Caco-2 (cell line): ENCODE data around the gene ZNF100. TPM values are rescaled to one million over a fixed set of nuclear protein-coding genes. Genes with fewer than 3 reads are reported as not detected.
"Not testable (repeated sequence)": the region's sequence is repeated elsewhere in the genome, so short reads cannot be mapped to it uniquely, and the experiment has no call there.

ENCODE experiments used
- BruUV-seq: library from RNA; stranded (reverse); fragments of 400-500 nt; replicated peaks from 2 replicates; lab custom pipeline; 2021; lab: Mats Ljungman, UMichigan
- CTCF ChIA-PET: fragments of 300-600 bp; sonication (Branson Sonifier 250); formaldehyde crosslinking; loops from one replicate; lab custom pipeline; 2022; ENCODE audit warnings: antibody characterized with exemption; lab: Charles Lee
- POLR2A ChIA-PET: fragments of 300-600 bp; sonication (Branson Sonifier 250); formaldehyde crosslinking; loops from one replicate; lab custom pipeline; 2022; ENCODE audit warnings: antibody characterized with exemption; lab: Charles Lee
- DNase-seq, 2 experiments: peaks; one replicate each; pipeline versions ENCODE4 v3.0.0 to v3.0.0-alpha.2; 2020 to 2022
- H3K27me3 ChIP-seq: replicated peaks from 2 replicates; pipeline ENCODE4 v1.6.0; 2011; ENCODE audit warnings: low read length; ENCODE audit not compliant: control insufficient read depth, insufficient read depth
- H3K36me3 ChIP-seq: 2 replicates; pipeline ENCODE4 v1.5.1; 2011; ENCODE audit warnings: low read length; ENCODE audit not compliant: control insufficient read depth, insufficient read depth
- H3K4me1 ChIP-seq: fragments of 250-450 bp; sonication (Bioruptor Pico); 2 replicates; pipeline ENCODE4 v1.5.1; 2020; ENCODE audit warnings: mild to moderate bottlenecking
- H3K4me3 ChIP-seq: 2 replicates; pipeline ENCODE4 v1.5.1; 2011; ENCODE audit warnings: low read depth, mild to moderate bottlenecking, control low read depth, low read length
- H3K9me3 ChIP-seq: fragments of 250-450 bp; sonication (Bioruptor Pico); 2 replicates; pipeline ENCODE4 v1.5.1; 2020; ENCODE audit warnings: mild to moderate bottlenecking, moderate library complexity
- H3K27ac Mint-ChIP-seq: one replicate; pipeline ENCODE4 v1.8.0; 2022; ENCODE audit warnings: mixed read lengths; ENCODE audit not compliant: unreplicated experiment
- H3K27me3 Mint-ChIP-seq: one replicate; pipeline ENCODE4 v1.8.0; 2022; ENCODE audit warnings: mixed read lengths; ENCODE audit not compliant: insufficient read depth, unreplicated experiment
- H3K36me3 Mint-ChIP-seq: one replicate; pipeline ENCODE4 v1.8.0; 2022; ENCODE audit warnings: mild to moderate bottlenecking, mixed read lengths; ENCODE audit not compliant: insufficient read depth, unreplicated experiment
- H3K4me1 Mint-ChIP-seq: one replicate; pipeline ENCODE4 v1.8.0; 2022; ENCODE audit warnings: low read depth, mixed read lengths; ENCODE audit not compliant: unreplicated experiment
- H3K4me3 Mint-ChIP-seq: one replicate; pipeline ENCODE4 v1.8.0; 2022; ENCODE audit warnings: mild to moderate bottlenecking, moderate library complexity, mixed read lengths; ENCODE audit not compliant: unreplicated experiment
- H3K9me3 Mint-ChIP-seq: one replicate; pipeline ENCODE4 v1.8.0; 2022; ENCODE audit warnings: mixed read lengths; ENCODE audit not compliant: unreplicated experiment
- intact Hi-C: fragments of 100-400 bp; cut with micrococcal nuclease; formaldehyde crosslinking; loops from one replicate; pipeline ENCODE4 v1.10.0; 2022; ENCODE audit not compliant: unreplicated experiment
- total RNA-seq: library from RNA; stranded (reverse); gene quantifications from 2 replicates; pipeline ENCODE4 v1.2.3, GENCODE V29; 2022
- TF ChIP-seq, protein P1 (sequence below), 2 experiments: fragments of 200-600 bp in 1 of 2; IDR thresholded peaks; 1 replicate in 1 of 2; 2 replicates in 1 of 2; pipeline versions ENCODE4 v1.5.1 to v1.8.0; 2011 to 2022; ENCODE audit warnings: antibody characterized with exemption in 1 of 2, control low read depth in 1 of 2, inconsistent platforms in 1 of 2, low read depth in 1 of 2, low read length in 1 of 2, mild to moderate bottlenecking in 1 of 2, moderate library complexity in 1 of 2; ENCODE audit not compliant: insufficient read depth in 1 of 2, severe bottlenecking in 1 of 2, unreplicated experiment in 1 of 2

The ZNF100 gene
- total RNA-seq, 1 experiment from 2014 or later: 12.1 TPM

GRCh38 chr19:21765151-21765550, 2.2 kb downstream of the ZNF100 start:
- H3K36me3 Mint-ChIP-seq: peaks cover 60% of the 10 kb centered on the region
- H3K4me3 Mint-ChIP-seq: no peak overlapping the region
- no peak for DNase-seq
- ChIA-PET CTCF (no interaction called here), POLR2A (no interaction called here)
- H3K9me3 Mint-ChIP-seq: no peaks in the 10 kb centered on the region
- no TSS peak for BruUV-seq
- no peak overlapping the region for H3K27ac Mint-ChIP-seq
- intact Hi-C loops: no loop called here
- H3K27me3 ChIP-seq: no peaks in the 10 kb centered on the region
- H3K4me1 ChIP-seq: no peaks in the 10 kb centered on the region
- H3K9me3 ChIP-seq: no peaks in the 10 kb centered on the region
- TF ChIP-seq, protein P1, sequence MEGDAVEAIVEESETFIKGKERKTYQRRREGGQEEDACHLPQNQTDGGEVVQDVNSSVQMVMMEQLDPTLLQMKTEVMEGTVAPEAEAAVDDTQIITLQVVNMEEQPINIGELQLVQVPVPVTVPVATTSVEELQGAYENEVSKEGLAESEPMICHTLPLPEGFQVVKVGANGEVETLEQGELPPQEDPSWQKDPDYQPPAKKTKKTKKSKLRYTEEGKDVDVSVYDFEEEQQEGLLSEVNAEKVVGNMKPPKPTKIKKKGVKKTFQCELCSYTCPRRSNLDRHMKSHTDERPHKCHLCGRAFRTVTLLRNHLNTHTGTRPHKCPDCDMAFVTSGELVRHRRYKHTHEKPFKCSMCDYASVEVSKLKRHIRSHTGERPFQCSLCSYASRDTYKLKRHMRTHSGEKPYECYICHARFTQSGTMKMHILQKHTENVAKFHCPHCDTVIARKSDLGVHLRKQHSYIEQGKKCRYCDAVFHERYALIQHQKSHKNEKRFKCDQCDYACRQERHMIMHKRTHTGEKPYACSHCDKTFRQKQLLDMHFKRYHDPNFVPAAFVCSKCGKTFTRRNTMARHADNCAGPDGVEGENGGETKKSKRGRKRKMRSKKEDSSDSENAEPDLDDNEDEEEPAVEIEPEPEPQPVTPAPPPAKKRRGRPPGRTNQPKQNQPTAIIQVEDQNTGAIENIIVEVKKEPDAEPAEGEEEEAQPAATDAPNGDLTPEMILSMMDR (IDR thresholded peaks at IDR 0.05; ENCODE audit: insufficient read depth in 1 of 2, low read depth in 1 of 2, low read length in 1 of 2, severe bottlenecking in 1 of 2, unreplicated experiment in 1 of 2): no peak
- H3K36me3 ChIP-seq: no peaks in the 10 kb centered on the region; the same call in 1 of the 2 replicates
- no peaks in the 10 kb centered on the region for H3K4me1 Mint-ChIP-seq
- H3K4me3 ChIP-seq: no peak overlapping the region
- H3K27me3 Mint-ChIP-seq: no peaks in the 10 kb centered on the region

- intact Hi-C loops, H3K27me3 Mint-ChIP-seq, H3K27me3 ChIP-seq, H3K36me3 ChIP-seq, POLR2A ChIA-PET, H3K4me3 ChIP-seq, CTCF ChIA-PET, H3K27ac Mint-ChIP-seq, H3K4me1 ChIP-seq, H3K4me1 Mint-ChIP-seq, H3K9me3 Mint-ChIP-seq, H3K4me3 Mint-ChIP-seq, DNase-seq, H3K9me3 ChIP-seq, BruUV-seq: not testable (repeated sequence)
- H3K36me3 Mint-ChIP-seq: peaks cover 78% of the 10 kb centered on the region
Observed at GRCh38 chr19:21761547-21761946, 5.8 kb downstream of the ZNF100 start.

- H3K27me3 ChIP-seq: no peaks in the 10 kb centered on the region
- intact Hi-C loops: no loop called here
- H3K36me3 ChIP-seq: no peaks in the 10 kb centered on the region; the same call in 1 of the 2 replicates
- Mint-ChIP-seq H3K27ac (no peak overlapping the region), H3K9me3 (peaks cover 16% of the 10 kb centered on the region), H3K4me3 (no peak overlapping the region), H3K27me3 (no peaks in the 10 kb centered on the region), H3K36me3 (peaks cover 66% of the 10 kb centered on the region), H3K4me1 (no peaks in the 10 kb centered on the region)
- TF ChIP-seq, protein P1 (IDR thresholded peaks at IDR 0.05; ENCODE audit: insufficient read depth in 1 of 2, low read depth in 1 of 2, low read length in 1 of 2, severe bottlenecking in 1 of 2, unreplicated experiment in 1 of 2): no peak
- BruUV-seq: no TSS peak
- DNase-seq: no peak
- CTCF ChIA-PET: no interaction called here
- no peak overlapping the region for H3K4me3 ChIP-seq
- POLR2A ChIA-PET: no interaction called here
- no peaks in the 10 kb centered on the region for H3K9me3 ChIP-seq
- H3K4me1 ChIP-seq: no peaks in the 10 kb centered on the region
Observed at GRCh38 chr19:21758296-21758695, 9.1 kb downstream of the ZNF100 start.

DNA sequence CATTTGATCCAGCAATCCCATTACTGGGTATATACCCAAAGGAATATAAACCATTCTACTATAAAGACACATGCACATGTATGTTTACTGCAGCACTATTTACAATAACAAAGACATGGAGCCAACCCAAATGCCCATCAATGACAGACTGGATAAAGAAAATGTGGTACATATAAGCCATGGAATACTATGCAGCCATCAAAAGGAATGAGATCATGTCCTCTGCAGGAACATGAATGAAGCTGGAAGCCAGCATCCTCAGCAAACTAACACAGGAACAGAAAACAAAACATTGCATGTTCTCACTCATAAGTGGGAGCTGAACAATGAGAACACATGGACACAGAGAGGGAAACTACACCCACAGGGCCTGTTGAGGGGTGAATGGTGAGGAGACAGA, 11.8 kb downstream of the ZNF100 start:
- H3K36me3 ChIP-seq, H3K27me3 Mint-ChIP-seq, H3K4me3 ChIP-seq, H3K27me3 ChIP-seq, DNase-seq, H3K27ac Mint-ChIP-seq, H3K4me1 ChIP-seq, CTCF ChIA-PET, intact Hi-C loops, BruUV-seq, H3K4me3 Mint-ChIP-seq, H3K9me3 ChIP-seq, H3K4me1 Mint-ChIP-seq: not testable (repeated sequence)
- Mint-ChIP-seq H3K36me3 (peaks cover 66% of the 10 kb centered on the region), H3K9me3 (peaks cover 16% of the 10 kb centered on the region)
- POLR2A ChIA-PET: interaction anchor here (0.5 kb wide), 1 partner anchor 12 kb away, joined by 3 read pairs; the partner anchor contains the start of gene ZNF100
